Cerebellar cortex (tissue), 1 donor: ENCODE measurements around the gene IL21.

Experiments used
- DNase-seq: peaks from one replicate; pipeline ENCODE4 v3.0.0-alpha.2; 2015; ENCODE audit warnings: low spot score

IL21 gene

DNA sequence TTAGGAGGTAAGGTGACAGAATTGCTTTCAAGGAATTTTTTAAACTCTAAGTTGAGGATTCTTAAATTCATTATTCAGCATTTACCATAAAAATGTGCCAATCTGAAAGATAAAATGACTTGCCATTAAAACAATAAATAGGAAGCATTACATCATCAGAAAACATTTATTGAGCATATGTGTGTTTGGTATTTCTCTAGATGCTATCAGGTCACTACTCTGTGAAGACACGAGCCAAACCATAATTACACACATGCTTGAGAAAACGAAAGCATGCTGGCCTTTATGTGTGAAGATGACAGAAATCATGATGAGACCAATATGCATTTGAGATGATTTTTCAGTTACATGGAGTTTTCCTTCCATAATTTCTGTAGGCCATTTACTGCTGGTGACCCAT lies 12.3 kb upstream of the IL21 start:
- DNase-seq: no peak

DNA sequence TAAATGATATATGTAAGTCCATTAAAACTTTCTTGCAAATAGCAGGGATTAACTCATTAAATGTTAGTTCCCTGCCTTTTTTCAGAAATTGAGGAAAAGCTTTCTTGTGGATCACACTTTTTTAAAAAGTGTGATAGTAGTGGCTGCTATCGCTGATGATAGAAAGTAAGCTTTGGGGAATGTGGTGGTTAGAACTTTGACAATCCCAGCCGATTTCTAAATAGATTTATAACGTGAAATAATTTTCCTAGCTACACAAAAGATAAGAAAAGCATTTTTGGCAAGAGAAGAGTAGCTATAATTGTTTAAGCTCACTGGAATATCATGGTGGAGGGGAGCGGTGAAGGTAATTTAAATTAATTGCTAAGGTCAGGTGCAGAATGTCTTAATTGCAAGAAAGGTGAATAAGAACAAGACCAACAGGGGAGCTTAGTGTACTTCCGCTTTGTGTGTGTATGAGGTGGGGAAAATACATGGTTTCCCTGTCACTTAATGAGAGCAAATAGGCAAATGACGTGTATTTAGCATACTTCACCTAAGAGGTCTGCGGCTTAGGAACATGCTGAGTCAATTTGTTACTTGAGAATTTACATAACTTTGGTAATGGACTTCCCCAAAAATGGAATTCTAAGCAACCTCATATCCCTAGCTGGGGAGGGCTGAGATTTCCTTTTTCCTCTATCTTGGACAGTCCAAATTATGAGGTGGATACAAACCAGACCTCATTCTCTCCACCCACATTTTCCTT lies 11.7 kb upstream of the IL21 start:
- DNase-seq: no peak

DNA sequence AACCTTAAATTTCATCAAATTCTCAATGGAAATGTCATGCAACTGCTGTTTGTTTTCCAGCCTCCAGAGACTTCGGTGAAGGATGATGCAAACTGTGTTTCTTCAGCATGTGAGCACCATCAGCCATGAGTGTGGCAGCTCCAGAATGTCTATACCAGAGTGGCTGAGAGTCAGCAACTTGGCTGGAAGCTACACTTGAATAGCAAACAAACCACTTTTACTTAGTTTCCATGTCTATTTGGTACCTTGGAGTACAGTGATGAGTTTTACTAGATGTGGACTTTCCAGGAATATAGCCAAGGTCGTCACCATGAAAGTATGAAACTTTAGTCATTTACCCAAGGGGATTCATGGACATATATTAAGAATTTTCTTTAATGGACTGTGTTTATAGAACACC lies 4.3 kb upstream of the IL21 start:
- no peak for DNase-seq

DNA sequence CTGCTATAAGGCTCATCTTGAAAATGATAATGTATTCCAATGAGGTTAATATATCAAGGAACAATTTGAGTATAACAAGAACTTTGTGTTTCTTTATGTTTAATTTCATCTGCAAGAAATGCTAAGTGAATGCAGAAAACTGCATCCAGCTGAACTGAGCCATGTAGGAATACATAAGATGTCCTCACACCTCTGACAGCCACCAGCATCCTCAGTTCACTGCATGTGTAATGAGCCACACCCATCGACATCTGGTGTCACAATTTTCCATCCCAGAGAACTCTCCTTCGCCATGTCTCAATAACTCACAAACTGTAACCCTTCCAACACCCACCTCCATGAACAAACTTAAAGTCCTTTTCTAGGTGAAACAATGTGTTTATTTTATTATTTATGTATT lies 3.3 kb upstream of the IL21 start:
- no peak for DNase-seq

DNA sequence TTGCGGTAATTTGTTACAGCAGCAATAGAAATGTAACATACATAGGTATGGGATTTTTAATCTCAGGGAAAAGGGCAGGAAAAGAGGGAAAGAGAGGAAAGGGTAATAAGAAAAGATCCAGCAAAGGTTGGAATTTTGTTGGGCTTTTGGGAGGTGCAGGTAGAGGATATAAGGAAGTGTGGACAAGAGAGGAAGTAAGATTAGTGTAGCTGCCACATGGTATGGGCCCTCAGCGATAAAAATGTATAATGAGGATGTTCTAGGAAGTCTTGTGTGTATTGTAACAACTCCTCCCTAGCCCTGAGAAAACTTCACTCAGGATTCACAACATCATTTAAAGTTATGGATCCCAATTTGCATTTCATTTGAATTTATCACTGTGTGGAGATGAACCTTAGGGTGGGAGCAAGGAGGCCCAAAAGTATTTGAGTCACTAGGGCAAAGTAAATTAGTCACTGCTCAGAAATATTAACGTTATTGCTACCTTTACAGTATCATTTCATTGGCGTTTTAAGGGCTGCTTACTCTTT lies 2.8 kb upstream of the IL21 start:
- no peak for DNase-seq

DNA sequence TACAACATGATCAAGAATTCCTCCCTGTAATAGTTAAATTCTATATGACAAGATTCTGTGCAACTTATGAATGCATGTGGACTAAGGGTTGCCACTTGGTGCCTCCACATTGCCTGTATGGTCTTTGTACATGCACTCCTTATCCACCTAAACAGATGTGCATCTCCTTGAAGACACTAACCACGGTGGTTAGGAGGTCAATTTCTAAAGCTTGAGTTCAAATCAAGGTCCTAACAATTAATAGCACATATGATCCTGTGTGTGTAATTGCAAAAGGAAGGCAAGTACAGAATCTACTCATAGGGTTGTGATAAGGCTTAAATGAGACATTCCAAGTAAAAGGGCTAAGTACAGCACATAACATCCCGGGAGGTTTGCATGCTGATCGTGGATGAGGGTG lies 1.5 kb upstream of the IL21 start:
- DNase-seq: no peak

DNA sequence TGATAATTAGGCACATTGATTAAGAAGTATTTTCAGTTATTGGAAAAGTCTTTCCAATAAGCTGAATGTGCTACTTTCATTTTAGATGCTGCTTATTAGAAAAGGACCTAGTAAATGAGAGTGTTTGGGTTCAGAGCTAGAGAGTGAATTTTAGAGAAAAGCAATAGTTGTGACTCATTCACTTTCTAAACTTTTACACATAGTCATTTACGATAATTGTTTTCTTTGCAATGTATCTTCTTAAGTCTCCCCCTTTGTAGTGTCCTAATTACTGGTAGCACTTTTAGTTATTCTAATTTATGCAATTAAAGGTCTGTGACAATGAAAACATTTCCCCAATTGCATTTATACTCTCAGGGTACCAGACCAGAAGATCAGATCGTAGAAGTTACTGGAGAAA lies 1.3 kb downstream of the IL21 start:
- no peak for DNase-seq

DNA sequence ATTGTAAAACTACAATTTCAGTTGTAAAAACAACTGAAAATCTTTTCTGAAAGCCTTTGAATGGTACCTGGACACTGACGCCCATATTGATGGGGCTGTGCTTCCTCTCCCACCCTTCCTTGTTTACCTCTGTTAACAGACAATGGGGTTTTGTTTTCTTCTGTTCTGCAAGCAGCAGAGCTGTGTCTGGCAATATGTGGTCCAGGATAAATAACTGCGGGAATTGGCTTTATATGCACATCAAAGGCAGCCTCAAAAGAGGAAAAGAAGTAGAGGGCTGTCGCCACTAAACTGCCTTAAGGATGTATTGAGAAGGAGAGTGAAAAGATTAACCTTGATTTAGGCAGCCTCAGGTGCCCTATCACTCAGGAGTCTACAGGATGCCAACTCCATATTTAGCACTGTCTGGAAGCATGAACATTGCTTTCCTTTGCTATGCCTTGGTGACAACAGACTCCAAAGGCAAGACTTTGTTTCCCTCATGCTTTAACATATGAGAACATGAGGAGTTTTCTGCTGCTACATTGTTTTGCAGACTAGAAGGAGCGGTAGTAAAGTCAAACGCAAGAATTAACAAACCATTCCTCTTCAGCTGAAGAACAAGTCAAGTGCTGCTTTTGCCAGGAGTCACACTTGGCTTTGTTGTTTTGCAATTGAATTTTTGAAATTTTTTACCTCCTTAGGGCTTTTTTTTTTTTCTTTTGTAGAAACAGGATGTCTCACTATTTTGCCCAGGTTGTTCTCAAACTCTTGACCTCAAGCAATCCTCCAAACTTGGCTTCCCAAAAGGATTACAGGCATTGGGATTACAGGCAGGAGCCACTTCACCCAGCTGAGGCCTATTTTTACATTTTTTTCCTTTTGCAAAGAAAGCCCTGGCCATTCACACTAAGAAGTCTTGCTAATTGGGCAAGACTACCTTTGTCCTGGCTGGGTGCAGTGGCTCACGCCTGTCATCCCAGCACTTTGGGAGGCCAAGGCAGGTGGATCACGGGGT lies 3.0 kb downstream of the IL21 start:
- no peak for DNase-seq

DNA sequence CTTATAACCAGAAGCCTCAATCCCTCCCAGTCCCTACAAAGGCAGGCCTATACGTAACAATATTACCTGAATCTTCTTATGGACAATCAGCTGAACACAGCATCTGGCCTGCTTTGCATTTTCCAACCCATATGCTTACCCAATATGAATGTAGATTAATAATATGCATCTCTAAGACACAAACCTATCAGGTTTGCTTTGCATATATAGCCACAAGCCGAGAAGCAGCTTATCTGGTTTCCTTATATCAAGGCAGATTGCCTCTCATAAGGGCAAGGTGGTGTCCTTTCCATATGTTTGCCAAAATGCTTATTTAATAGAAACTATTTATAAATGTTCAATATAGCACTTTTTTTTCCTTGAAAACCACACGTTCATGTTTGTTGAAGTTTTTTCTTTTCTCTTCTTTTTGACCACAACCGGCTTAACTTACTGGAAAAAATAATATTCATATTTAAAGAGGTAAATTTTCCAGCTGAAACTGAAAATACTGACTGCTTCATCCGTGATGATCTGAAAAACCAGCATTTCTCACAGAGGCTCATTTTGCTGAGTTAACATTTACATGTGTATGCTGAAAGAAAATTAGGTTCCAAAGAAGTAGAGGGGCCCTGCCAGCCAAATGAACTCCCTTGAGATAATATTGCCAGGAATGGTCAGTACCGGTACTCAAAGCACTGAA lies 3.8 kb downstream of the IL21 start:
- DNase-seq: no peak

DNA sequence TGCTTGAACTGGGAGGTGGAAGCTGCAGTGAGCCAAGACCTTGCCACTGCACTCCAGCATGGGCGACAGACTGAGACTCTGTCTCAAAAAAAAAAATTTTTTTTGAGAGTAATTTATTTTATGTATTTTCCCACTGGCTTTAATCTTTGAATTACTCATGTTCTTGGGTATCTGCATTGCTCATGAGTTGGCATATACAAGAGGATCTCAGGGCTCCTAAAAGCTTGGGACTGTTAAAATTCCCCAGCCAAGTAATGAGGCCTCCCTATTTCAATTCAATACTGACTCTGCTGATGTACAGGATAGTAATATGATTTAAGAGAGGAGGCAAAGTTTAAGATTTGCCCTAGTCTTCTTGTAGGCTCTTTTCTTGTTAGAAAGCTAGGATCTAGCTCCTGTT lies 6.2 kb downstream of the IL21 start:
- no peak for DNase-seq

DNA sequence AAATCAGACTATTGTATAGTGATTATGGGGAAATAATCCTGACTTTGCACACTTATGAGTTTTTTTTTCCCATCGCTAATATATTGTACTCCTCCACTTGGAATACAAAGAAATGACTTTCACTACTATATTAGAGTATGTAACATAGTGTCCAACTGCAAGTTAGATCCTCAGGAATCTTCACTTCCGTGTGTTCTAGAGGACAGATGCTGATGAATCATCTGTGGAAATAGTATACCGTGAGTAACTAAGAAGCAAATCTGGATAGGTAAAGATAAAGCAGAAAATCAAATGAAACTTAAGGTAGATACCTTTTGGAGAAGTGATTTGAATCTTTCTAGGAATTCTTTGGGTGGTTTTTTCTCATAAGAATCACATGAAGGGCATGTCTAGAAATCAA lies 8.3 kb downstream of the IL21 start:
- DNase-seq: no peak

DNA sequence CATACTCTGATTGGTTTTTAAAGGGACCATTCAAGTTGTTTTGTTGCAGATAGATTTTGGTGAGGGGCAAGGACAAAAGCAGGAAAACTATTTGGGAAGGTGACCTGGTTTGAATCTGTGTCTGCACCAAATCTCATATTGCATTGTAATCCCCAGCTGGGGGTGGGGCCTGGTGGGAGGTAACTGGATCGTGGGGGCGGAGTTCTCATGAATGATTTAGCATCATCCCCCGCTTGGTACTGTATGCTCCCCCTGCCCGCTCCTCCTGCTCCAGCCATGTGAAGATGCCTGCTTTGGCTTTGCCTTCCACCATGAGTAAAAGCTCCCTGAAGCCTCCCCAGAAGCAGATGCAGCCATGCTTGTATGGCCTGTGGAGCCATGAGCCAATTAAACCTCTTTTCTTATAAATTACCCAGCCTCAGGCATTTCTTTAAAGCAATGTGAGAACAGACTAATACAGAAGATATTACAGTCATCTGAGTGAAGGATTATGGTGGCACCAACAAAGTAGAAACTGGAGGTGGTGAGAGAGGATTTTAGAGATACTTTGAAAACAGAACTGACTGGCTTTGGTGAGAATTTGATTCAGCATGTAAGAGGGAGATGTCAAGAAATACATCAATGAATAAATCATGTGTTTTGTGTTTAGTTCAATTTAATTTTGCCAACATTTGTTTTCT lies 14.4 kb downstream of the IL21 start:
- no peak for DNase-seq

DNA sequence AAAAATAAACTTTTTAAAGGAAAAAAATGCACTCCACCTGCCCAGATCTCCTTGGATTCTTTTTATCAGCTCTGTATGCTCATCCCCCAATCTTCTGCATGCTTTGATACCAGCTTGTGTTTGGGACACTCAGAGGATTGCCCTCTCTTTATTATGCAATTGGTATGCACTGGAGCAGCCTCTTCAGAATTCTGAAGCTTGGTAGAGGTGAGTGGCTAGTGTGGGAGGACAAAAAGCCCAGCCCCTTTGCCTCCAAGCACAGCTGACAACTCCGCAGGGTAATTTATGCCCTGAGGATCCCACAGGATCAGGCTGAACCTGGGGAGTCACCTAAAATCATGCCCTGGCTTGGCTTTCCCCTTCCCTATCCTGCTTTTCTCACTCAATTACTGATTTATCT lies 16.7 kb downstream of the IL21 start:
- DNase-seq: no peak

DNA sequence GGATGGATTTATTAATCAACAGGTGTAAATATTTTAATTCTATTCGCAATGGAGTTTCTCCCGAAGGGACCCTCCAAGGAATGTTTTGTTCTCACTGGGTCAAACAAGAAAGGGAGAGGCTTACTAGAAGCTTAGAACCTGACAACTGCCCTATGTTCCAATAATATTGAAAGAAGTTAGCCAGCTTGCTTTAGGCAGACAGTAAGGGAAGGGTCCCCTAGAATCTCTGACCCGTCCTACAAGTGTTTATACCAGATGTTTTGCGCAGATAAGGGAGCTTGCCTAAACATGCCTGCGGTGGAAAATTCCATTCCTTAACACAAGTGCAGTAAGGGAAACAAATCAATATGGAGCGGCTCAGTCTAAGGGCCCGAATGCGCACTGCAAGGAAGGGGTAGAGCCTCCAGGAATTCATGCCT lies 17.7 kb downstream of the IL21 start:
- DNase-seq: no peak

DNA sequence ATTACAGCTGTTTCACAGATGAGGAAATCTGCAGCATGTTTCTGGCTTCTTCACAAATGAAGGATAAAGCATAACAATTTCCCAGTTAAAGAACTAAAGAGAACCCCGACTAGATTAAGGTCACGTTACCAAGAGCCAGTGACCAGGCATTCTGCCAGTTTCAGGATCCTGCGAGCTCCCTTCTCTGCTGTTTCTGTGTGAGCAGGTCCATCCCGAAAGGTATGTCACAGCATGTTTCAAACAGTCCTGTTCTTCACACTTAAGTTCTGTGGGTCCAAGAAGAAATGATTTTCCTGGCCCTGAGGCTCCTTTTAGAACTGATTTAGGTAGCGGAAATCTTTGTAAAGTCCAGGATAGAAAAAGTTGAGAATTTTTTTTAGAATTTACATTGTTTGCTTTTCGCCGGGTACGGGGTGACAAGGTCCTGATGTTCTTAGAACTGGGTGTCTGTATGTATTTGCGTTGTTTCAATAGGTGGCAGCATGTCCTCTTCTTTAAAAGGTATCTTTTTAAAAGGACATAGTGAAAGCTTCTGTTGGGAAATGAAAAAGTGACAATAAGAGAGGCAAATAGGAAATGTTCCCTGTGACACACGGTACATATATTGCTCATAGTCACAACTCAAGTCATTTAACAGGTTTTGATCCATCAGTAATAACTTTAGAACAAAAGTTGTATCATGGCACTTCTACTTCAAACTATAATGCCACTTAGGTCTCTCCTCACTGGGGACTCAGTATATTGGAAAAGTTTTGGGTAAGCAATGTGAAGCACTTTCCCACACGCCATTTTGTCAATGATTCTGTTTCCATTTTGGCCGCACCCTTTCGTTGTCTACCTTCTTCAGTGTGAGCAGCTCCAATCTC lies 18.4 kb downstream of the IL21 start:
- peak; percentile 48 for DNase-seq

DNA sequence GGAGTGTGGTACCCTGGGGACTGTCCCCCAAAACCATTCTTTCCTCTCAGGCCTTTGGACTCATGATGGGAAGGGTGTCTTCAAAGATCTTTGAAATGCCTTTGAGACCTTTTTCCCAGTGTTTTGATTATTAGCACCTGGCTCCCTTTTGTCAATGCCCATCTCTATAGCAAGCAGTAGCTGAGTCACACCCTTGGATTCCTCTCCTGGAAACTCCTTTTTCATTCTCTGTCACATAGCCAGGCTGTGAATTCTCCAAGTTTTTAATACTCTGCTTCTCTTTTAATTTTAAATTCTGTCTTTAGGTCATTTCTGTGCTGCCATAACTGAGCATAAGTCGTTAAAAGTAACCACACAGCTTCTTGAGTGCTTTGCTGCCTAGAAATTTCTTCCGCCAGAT lies 29.7 kb downstream of the IL21 start:
- no peak for DNase-seq

DNA sequence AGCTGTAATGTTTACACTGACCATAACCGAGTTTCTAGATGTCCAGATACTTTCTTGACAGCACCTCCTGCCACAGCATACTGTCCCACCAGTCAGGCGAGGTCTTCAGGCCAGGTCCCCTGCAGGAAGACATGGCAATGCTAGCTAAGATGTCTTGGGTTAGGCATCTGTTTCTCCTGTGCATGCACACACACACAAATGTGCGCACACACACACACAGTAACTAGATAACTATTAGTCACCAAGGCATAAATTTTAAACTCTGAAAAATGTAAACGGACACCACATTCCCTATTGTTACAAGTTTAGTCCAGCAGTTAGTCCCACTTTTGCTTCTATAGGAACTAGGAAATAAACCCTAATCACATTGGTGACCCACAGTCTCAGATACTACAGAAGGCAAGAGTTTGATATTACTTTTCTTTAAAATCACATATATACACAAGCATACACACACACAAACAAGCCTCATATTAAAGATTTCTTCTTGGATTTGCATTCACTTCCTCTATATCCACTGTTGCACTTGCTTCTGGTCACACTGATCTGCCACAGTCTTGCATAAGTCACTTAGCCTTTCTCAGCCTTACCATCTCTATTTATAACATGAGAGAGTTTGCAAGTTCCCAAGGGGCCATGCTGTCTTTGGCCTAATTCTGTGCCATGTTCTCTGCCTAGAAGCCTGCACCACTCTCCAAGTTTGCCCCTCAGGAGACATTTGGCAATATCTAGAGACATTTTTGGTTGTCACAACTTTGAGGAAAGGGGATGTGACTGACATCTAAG lies 32.2 kb downstream of the IL21 start:
- no peak for DNase-seq

DNA sequence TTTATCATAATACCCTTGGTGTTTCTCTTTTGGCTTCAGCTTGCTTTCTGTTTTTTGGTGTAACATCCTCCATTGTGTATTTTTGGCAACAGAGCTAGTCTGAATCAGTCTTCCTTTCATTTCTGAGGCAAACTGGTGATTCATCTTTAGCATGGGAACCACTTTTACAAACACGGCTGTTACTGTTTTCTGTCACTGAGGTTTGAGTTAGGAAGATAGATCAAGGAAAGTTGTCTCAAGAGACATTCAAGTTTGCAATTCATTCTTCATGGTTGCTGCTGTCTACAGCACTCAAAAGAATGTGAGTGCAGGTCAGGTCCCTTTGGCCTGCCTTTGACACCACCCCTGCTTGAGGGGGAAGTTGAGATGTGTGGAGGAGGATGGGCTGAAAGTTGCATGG lies 36.3 kb downstream of the IL21 start:
- DNase-seq: no peak

DNA sequence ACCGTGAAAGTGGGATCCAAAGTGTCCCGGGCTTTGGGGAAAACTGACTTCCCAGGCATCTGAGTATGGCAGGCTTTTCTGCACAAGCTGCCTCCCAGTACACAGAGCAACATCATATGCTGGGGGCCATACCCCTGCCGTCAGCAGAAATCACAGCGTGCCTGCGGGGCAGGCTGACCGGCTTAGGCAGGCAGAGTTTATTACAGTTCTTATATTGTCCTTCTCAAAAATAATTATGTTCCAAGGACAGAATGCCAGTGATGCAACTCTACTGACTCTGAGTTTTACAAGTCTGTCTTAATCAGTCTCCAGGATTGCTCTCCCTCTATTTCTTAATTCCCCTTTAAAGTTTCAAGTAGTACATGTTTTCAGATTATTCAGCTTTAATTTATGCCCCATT lies 37.0 kb downstream of the IL21 start:
- DNase-seq: no peak
